ENCODE data around the gene PRELID2. TPM values are rescaled to one million over a fixed set of nuclear protein-coding genes. Genes with fewer than 3 reads are reported as not detected.
A peak's percentile ranks its signal among the peaks of the same experiment; 100 is the strongest.
"Not testable (repeated sequence)": the region's sequence is repeated elsewhere in the genome, so short reads cannot be mapped to it uniquely, and the experiment has no call there.

Gene PRELID2
- 10 to 100 TPM; 16.1 to 24.8 TPM for total RNA-seq
- long read RNA-seq, donor 1, partial matches to known transcripts, result 0 of 9 reads
- long read RNA-seq, donor 1, other reads (novel, unspliced or antisense), result 9 of 9 reads
- long read RNA-seq, donor 2, partial matches to known transcripts, result 0 of 20 reads
- long read RNA-seq, donor 2, other reads (novel, unspliced or antisense), result 17 of 20 reads

GRCh38 chr5:145834917-145835847 is at the start of gene PRELID2:
Gene PRELID2, minus strand, starts transcription at chr5:145835342. Its CDS starts 91 bp downstream, at chr5:145835251.
- intact Hi-C loops (cut with DNase I), result loop anchor here in 1 of 2 donors (10.0 kb wide), 1 partner anchor 230 kb away; no protein-coding TSS in a partner anchor

GRCh38 chr5:145874765-145875164 is 39.6 kb upstream of the PRELID2 start:
- intact Hi-C loops (cut with DNase I), result no loop called here
- no peak for DNase-seq (ENCODE audit: low spot score)

More at GRCh38 chr5:145834917-145835847, at the start of gene PRELID2:
- peak; percentile 95 for DNase-seq (ENCODE audit: low spot score)

- DNase-seq (ENCODE audit: low spot score), result no peak
- intact Hi-C loops (cut with DNase I), result no loop called here
Measured at GRCh38 chr5:145872914-145873313, 37.8 kb upstream of the PRELID2 start, which contains the start of gene GRXCR2. Gene GRXCR2, minus strand, starts transcription at chr5:145873014. Its CDS starts 46 bp downstream, at chr5:145872968.

- no peak for DNase-seq (ENCODE audit: low spot score)
- intact Hi-C loops (cut with DNase I), result no loop called here
Measured at GRCh38 chr5:145872486-145872885, 37.3 kb upstream of the PRELID2 start.

- no peak for DNase-seq (ENCODE audit: low spot score)
- intact Hi-C loops (cut with DNase I), result no loop called here
Measured at GRCh38 chr5:145869753-145870152, 34.6 kb upstream of the PRELID2 start.

GRCh38 chr5:145867806-145868205 is 32.7 kb upstream of the PRELID2 start:
- intact Hi-C loops (cut with DNase I), result no loop called here
- DNase-seq (ENCODE audit: low spot score), result no peak

- DNase-seq (ENCODE audit: low spot score); intact Hi-C loops (cut with DNase I): not testable (repeated sequence)
Measured at GRCh38 chr5:145864432-145864831, 29.3 kb upstream of the PRELID2 start.

GRCh38 chr5:145863003-145863402 is 27.9 kb upstream of the PRELID2 start:
- intact Hi-C loops (cut with DNase I), result no loop called here
- DNase-seq (ENCODE audit: low spot score), result no peak

GRCh38 chr5:145859897-145860296 is 24.8 kb upstream of the PRELID2 start:
- no peak for DNase-seq (ENCODE audit: low spot score)
- intact Hi-C loops (cut with DNase I), result no loop called here

GRCh38 chr5:145859453-145859852 is 24.3 kb upstream of the PRELID2 start:
- DNase-seq (ENCODE audit: low spot score), result no peak
- intact Hi-C loops (cut with DNase I), result no loop called here

- no peak for DNase-seq (ENCODE audit: low spot score)
- intact Hi-C loops (cut with DNase I), result no loop called here
Measured at GRCh38 chr5:145858959-145859358, 23.8 kb upstream of the PRELID2 start.

GRCh38 chr5:145856285-145856818 is 21.2 kb upstream of the PRELID2 start:
- DNase-seq (ENCODE audit: low spot score), result no peak
- intact Hi-C loops (cut with DNase I), result no loop called here

GRCh38 chr5:145855763-145856267 is 20.7 kb upstream of the PRELID2 start:
- DNase-seq (ENCODE audit: low spot score), result no peak
- intact Hi-C loops (cut with DNase I), result no loop called here

- intact Hi-C loops (cut with DNase I), result no loop called here
Measured at GRCh38 chr5:145854651-145855258, 19.6 kb upstream of the PRELID2 start.

GRCh38 chr5:145853781-145854376 is 18.7 kb upstream of the PRELID2 start:
- intact Hi-C loops (cut with DNase I), result no loop called here
- DNase-seq (ENCODE audit: low spot score), result no peak

More at GRCh38 chr5:145854651-145855258, 19.6 kb upstream of the PRELID2 start:
- no peak for DNase-seq (ENCODE audit: low spot score)

- no peak for DNase-seq (ENCODE audit: low spot score)
Measured at GRCh38 chr5:145852990-145853389, 17.8 kb upstream of the PRELID2 start.

GRCh38 chr5:145848854-145849253 is 13.7 kb upstream of the PRELID2 start:
- no peak for DNase-seq (ENCODE audit: low spot score)
- intact Hi-C loops (cut with DNase I), result no loop called here

More at GRCh38 chr5:145852990-145853389, 17.8 kb upstream of the PRELID2 start:
- intact Hi-C loops (cut with DNase I), result no loop called here

GRCh38 chr5:145847499-145848497 is 12.7 kb upstream of the PRELID2 start:
- no peak for DNase-seq (ENCODE audit: low spot score)
- intact Hi-C loops (cut with DNase I), result no loop called here

Data from posterior vena cava (tissue), 2 donors.